Measurements from ENCODE around the gene KCNN2. TPM values are rescaled to one million over a fixed set of nuclear protein-coding genes. Genes with fewer than 3 reads are reported as not detected.

The KCNN2 gene
- total RNA-seq, 4 donors from 2014 or later, result 0.17 to 1.3 (median 0.98) TPM

DNA sequence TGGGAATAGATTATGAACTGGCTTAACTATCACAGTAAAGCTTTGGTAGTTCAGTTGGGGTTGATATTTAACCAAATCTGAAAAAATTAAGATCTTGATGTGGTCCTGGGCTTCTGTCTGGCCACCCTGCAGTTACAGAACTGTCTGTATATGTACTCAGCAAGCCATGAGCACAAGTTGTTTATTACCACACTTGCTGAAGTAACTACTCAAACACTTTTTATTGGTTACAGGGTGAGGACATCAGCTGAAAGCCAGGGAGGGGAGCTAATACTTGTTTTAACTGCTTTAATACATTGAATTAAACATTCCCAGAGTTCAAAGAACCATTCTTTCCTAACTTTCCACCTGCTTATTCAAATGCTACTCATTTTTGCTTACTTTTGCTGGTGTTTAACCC is 29.4 kb upstream of the KCNN2 start:
- no peak for DNase-seq (ENCODE audit: low spot score in 2 of 2)
- TF ChIP-seq CTCF (IDR thresholded peaks at IDR 0.05), result no peak
- no peak for TF ChIP-seq POLR2A (IDR thresholded peaks at IDR 0.05)
- no peak overlapping the region for H3K4me3 ChIP-seq (ENCODE audit: low read depth, poor library complexity, severe bottlenecking)
- intact Hi-C loops (cut with DNase I; ENCODE audit: low total_unique reads), result no loop called here

DNA sequence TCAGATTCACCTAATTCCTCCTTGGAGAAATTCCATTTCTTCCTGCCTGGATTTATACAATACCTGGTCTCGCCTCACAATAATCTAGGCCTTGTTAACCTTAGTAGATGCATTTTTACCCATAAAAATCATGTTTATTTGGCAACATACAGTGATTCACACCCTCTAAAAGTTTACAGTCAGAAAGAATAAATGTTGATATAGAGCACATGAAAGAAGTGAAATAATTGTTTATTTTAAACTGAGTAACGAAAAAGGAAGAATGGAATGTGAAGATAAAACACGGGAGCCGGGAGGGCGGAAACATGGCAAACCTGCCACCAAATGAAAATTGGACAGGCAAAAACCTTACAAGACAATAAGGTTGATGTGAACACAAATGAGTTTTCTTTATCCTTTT is 28.9 kb upstream of the KCNN2 start:
- no peak for DNase-seq (ENCODE audit: low spot score in 2 of 2)
- intact Hi-C loops (cut with DNase I; ENCODE audit: low total_unique reads), result no loop called here
- 70 to 82% methylated on average over 5 of the region's 5 CpGs for WGBS, 2 donors
- TF ChIP-seq CTCF (IDR thresholded peaks at IDR 0.05) (no peak), POLR2A (IDR thresholded peaks at IDR 0.05) (no peak)
- no peak overlapping the region for H3K4me3 ChIP-seq (ENCODE audit: low read depth, poor library complexity, severe bottlenecking)

- intact Hi-C loops (cut with DNase I; ENCODE audit: low total_unique reads), result no loop called here
- 42 to 62% methylated on average over 1 of the region's 1 CpG for WGBS, 2 donors
- DNase-seq (ENCODE audit: low spot score in 2 of 2), result no peak
- H3K4me3 ChIP-seq (ENCODE audit: low read depth, poor library complexity, severe bottlenecking), result no peak overlapping the region
- TF ChIP-seq POLR2A (IDR thresholded peaks at IDR 0.05) (no peak), CTCF (IDR thresholded peaks at IDR 0.05) (no peak)
Observed at GRCh38 chr5:114335391-114335790, 26.5 kb upstream of the KCNN2 start.

DNA sequence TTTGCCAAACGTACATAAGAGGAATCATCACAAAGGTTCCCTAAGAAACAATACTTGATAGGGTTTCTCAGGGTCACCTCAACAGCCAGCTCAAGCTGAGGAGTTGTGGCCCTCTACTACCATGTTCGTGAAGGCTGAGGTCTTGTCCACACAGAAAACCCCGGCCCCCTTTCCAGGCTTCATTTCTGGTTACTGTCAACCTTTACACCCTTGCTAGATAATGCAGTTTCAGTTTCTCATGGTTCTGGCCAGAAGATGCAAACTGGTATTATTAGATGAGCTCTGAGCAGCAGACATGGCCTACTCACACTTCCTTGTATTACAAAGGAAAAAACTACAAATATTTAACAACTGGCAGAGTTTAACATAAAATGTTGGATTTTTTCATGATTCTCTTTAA is 22.8 kb upstream of the KCNN2 start:
- no peak for DNase-seq (ENCODE audit: low spot score in 2 of 2)
- no peak overlapping the region for H3K4me3 ChIP-seq (ENCODE audit: low read depth, poor library complexity, severe bottlenecking)
- TF ChIP-seq CTCF (IDR thresholded peaks at IDR 0.05), result no peak
- TF ChIP-seq POLR2A (IDR thresholded peaks at IDR 0.05), result no peak
- whole genome bisulfite sequencing, 2 donors, result 83 to 90% methylated on average over 3 of the region's 3 CpGs
- intact Hi-C loops (cut with DNase I; ENCODE audit: low total_unique reads), result no loop called here

DNA sequence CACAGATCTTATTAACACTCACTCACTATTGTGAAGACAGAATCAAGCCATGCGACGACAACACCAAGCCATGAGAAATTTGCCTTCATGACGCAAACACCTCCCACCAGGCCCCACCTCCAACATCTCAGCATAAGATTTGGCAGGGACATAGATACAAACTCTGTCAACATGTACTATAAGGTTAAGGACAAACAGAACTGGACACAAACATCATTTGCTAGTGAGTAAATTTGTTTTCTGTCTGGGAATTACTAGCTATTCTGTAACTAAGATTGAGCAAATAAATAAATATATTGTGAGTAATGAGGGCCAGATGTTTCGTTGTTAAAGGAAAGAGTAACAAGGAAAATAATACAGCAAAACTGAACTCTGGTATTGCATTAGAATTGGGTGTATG is 15.7 kb upstream of the KCNN2 start:
- intact Hi-C loops (cut with DNase I; ENCODE audit: low total_unique reads), result no loop called here
- TF ChIP-seq POLR2A (IDR thresholded peaks at IDR 0.05) (no peak), CTCF (IDR thresholded peaks at IDR 0.05) (no peak)
- no peak for DNase-seq (ENCODE audit: low spot score in 2 of 2)
- H3K4me3 ChIP-seq (ENCODE audit: low read depth, poor library complexity, severe bottlenecking), result no peak overlapping the region
- 55 to 80% methylated on average over 4 of the region's 4 CpGs for WGBS, 2 donors

GRCh38 chr5:114355086-114355830 is 6.6 kb upstream of the KCNN2 start:
- H3K4me3 ChIP-seq (ENCODE audit: low read depth, poor library complexity, severe bottlenecking), result no peak overlapping the region
- TF ChIP-seq POLR2A (IDR thresholded peaks at IDR 0.05), result no peak
- no peak for TF ChIP-seq CTCF (IDR thresholded peaks at IDR 0.05)
- intact Hi-C loops (cut with DNase I; ENCODE audit: low total_unique reads), result no loop called here
- DNase-seq (ENCODE audit: low spot score in 2 of 2), result no peak
- WGBS, 2 donors, result 63 to 75% methylated on average over 5 of the region's 5 CpGs
